Superior temporal gyrus (tissue), 1 donor: Measurements from ENCODE around the gene ACTL8.

Source experiments
- DNase-seq: peaks from one replicate; pipeline ENCODE4 v3.0.0-alpha.2; 2016; ENCODE audit errors: extremely low spot score

Gene ACTL8

DNA sequence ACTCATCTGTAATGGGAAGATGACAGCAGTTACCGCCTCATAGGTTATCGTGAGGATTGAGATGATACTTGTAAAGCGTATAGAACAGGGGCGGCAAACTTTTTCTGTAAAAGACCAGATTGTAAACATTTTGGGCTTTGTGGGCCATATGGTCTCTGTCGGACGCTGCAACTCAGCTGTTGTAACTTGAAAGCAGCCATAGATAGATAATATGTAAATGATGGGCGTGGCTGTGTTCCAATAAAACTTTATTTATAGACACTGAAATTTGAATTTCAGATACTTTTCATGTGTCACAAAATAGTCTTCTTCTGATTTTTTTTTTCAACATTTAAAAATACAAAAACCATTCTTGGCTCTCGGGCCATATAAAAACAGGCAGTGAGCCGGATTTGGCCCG lies 15.8 kb downstream of the ACTL8 start:
- DNase-seq, result no peak

GRCh38 chr1:17772615-17773212 lies 17.6 kb downstream of the ACTL8 start:
- no peak for DNase-seq

GRCh38 chr1:17773591-17774326 lies 18.6 kb downstream of the ACTL8 start:
- DNase-seq, result no peak

GRCh38 chr1:17774452-17774851 lies 19.3 kb downstream of the ACTL8 start:
- DNase-seq, result no peak

DNA sequence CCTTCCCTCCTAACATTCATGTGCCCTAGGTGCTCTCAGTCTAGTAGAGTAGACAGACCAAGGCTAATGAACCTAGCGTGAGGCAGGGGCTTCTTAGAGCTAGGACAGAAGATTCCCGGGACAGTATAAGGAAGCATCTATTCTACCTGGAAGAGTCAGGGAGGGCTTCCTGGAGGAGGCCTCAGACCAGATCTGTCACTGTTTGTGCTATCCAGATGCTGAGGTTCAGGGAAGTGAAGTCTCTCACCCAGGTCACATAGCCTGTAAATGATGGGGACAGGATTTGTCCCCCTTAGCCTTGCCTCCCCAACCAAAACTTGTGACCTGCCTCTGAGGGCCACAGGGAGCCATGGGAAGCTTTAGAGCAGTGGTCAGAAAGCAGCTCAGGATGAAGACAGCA lies 20.7 kb downstream of the ACTL8 start:
- no peak for DNase-seq

DNA sequence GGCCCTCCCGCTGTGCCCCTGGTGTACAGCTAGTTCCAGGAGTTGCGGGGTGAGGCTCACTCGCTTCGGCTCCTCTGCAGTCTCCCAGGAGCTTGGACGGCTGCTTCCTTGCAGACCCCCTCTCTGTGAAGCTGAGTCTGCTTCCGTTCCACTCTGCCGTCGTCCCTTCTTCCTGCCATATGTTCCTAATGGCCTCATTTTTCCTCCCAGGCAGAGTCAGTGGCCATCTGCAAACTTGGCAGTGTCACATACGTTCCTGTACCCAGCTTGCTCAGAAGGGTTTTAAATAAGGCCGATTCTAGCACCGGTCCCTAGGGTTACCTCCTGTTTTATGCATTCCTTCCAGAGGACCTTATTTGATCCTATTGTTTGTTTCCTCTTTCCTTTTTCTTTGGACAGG lies 21.3 kb downstream of the ACTL8 start:
- no peak for DNase-seq

GRCh38 chr1:17777330-17777729 lies 22.2 kb downstream of the ACTL8 start:
- no peak for DNase-seq

GRCh38 chr1:17777818-17778217 lies 22.7 kb downstream of the ACTL8 start:
- no peak for DNase-seq

DNA sequence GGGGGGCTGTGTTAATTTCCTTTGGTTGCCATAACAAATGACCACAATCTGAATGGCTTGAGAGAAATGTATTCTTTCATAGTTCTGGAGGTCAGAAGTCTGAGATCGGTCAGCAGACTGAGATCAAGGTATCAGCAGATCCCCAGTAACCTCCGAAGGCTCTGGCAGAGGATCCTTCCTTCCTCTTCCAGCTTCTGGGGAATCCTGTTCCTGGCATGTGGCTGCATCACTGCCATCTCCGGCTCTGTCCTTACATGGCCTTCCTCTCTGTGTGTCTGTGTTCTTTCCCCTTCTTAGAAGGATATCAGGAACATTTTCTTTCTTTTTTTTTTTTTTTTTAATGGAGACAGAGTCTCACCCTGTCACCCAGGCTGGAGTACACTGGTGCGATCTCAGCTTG lies 25.8 kb downstream of the ACTL8 start:
- no peak for DNase-seq

GRCh38 chr1:17789926-17790325 lies 34.8 kb downstream of the ACTL8 start:
- DNase-seq, result no peak

DNA sequence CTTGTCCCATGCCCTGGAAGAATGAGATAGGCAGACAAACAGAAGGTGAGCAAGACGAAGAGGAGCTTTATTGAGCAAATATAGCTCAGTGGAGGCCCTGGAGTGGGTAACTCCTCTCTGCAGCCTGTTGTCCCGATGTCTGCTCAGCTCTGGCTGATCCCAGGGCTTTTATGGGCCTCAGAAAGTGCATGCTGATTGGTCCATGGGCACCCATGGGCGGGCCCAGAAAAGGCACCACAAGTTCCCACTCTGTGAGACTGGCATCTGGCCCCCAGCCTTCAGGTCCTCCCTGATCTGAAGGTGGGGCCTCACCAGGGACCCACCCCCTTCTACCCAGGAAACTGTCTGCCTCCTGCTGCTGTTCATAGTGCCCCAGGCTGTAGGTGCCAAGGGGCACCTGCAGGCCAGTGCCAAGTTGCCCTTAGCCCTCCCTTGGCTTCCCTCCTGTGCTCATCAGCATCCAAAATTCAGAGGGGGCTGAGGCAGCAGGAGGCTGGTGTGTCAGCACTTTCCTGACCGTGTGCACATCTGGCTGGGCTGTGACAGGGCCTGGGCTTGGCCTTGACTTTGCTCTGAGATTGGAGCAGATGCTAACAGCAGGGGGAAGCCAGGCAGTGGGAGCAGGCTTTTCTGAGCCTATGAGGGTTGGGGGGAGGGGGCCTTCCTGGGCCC lies 35.4 kb downstream of the ACTL8 start:
- no peak for DNase-seq

- no peak for DNase-seq
Observed at GRCh38 chr1:17791055-17791390, 35.9 kb downstream of the ACTL8 start.

DNA sequence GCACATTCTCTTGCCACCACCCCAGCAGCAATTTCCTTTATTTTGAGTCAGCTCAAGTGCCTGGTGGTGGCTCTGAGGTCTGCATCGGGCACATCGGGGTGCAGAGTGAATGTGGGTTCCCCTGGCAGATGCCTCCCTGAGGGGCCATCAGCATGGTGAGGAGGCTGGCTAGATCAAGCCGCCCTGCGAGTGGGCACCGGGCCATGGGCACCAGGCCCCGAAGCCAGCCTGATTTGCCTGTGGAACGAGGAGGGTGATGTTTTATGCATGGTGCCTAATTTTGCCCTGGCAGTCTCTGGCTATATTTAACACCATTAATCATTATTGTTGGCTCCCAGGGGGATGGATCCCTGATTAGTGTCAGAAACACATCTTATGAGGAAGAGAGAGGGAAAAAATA lies 36.3 kb downstream of the ACTL8 start:
- no peak for DNase-seq

GRCh38 chr1:17792421-17792820 lies 37.3 kb downstream of the ACTL8 start:
- DNase-seq, result no peak

GRCh38 chr1:17795081-17795809 lies 40.1 kb downstream of the ACTL8 start:
- no peak for DNase-seq

DNA sequence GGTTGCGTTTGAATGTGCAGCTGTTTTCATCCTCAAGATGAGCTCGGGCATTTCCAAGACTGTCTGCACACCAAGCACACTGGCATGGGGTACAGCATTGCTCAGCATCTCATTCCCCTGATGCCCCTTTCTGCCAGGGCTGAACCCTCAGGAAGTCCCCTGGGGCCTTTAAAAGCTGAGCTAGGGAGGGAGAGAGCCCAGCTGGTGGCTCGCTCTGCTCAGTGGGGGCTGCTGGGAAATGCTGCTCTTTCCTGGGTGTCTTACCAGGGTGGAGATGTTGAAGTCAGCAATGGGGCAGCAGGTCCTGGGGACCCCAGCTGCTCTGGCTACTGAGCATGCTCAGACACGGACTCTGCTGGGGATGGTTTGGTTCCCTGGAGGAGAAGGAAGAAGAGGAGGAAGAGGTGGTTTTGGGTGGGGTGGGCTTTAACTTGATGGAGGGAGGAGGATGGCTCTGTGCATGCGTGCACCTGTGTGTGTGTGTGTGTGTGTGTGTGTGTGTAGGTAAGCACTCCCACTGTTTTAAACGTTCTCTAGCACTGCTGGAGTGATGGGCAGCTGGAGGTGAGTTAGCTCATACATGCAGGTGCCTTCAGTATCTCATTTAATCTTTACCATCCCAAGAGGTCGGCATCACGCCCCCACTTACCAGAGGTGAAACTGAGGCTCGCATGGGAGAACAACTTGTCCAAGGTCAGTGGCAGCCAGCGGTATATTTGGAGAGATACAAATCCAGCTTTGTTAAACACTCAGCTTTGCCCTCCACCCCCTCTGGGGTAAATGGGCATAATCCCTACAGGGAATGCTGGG lies 40.9 kb downstream of the ACTL8 start:
- DNase-seq, result no peak

DNA sequence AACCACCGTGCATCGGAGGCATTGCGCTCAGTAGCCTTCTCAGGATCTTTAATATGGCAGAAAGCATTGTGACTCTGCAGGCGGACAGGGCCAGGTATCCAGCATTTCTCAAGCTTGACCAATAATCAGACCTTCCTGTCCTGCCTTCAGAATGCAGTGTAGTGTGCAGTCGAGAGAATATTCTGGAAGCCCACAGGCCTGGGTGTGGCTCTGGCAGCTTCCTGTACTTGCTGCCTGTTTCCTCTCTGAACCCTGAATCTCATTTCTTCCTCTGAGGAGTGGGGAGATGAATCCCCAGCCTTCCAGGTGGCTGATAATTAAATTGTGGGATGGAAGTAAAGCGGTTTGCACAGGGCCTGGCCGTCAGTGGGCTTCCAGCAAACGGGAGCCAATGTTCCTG lies 42.3 kb downstream of the ACTL8 start:
- no peak for DNase-seq

- DNase-seq, result no peak
Observed at GRCh38 chr1:17798011-17798410, 42.9 kb downstream of the ACTL8 start.

DNA sequence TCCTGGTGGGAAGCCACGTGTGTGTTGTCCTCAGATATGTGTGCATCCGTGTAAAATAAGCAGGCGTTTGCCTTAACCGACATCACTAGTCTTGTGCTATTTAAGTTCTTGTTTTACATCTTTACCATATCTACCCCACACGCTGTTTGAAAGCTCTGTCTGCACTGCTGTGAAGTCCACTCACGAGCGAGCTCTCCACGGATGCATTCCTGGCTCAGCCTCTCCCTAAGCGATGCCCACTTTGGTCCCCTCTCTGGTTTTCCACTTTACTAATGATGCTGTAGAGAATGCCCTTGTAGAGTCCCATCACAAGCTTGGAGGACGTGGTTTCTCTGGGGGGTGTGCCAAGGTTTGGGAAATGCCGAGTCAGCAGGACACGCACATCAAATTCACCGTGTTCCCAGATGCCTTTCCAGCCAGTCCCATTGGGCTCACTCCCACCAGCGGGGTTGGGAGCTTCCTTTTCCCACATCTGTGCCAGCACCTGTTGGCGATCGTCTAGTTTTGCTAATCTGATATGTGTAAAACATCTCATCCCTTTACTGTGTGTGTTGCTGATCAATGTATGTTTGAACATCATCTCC lies 43.8 kb downstream of the ACTL8 start:
- DNase-seq, result no peak

DNA sequence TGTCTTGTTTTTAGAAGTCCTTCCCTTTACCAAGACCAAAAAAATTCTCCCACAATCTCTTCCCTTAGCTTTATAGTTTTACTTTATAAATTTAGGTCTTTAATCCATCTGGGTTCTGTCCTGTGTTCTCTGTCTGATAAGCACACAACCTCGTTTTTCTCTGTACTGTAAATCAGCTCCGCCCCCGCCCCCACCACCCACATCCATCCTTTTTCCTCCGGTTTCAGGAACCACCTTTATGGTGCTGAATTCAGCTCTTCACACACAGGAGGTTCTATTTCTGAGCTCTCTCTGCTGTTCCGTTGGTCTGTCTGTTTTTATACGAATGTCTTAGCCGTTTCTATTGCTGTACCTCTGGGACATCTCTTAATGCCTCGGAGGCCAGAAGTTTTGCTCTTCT lies 44.5 kb downstream of the ACTL8 start:
- DNase-seq, result no peak

DNA sequence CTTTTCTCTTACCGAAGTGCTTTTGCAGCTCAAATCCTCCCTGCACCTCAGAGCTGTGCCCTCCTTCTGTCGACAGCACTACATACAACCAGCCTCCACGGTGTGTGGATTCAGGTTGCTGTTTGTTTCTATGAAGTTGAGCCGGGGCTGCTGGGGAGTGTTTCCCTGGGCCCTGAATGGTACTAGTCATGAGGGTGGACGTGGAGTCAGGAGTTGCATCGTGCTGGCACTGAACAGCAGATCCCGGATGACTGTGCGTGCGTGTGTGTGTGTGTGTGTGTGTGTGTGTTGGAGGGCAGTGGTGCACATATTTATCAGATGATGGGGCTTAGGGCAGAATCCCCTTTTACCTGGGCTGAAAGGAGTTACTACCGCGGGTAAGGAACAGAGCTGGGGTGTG lies 47.0 kb downstream of the ACTL8 start:
- no peak for DNase-seq
